GM19328 (cell line): ENCODE results near the gene MAN1B1.
A peak's percentile ranks its signal among the peaks of the same experiment; 100 is the strongest.

Source experiments
- ATAC-seq: cut with Tn5 transposase; IDR thresholded peaks from one replicate; pipeline ENCODE4 v1.9.1; 2021; ENCODE audit warnings: mild to moderate bottlenecking, moderate library complexity; ENCODE audit not compliant: unreplicated experiment

MAN1B1 gene

GRCh38 chr9:137086531-137087408 is at the start of gene MAN1B1:
Gene MAN1B1, plus strand, starts transcription at chr9:137086985. Its CDS starts 15 bp downstream, at chr9:137087000.
- peak; percentile 85 for ATAC-seq

- ATAC-seq, result no peak
These were observed 49.8 kb upstream of the MAN1B1 start for GRCh38 chr9:137037035-137037434.

- ATAC-seq, result no peak
These were observed 49.3 kb upstream of the MAN1B1 start for GRCh38 chr9:137037483-137037882.

- ATAC-seq, result no peak
These were observed 47.9 kb upstream of the MAN1B1 start for GRCh38 chr9:137038916-137039315.

- ATAC-seq, result no peak
These were observed 47.0 kb upstream of the MAN1B1 start for GRCh38 chr9:137039611-137040366.

- ATAC-seq, result no peak
These were observed 46.2 kb upstream of the MAN1B1 start for GRCh38 chr9:137040568-137040967.

- ATAC-seq, result no peak
These were observed 45.7 kb upstream of the MAN1B1 start for GRCh38 chr9:137041124-137041523.

- ATAC-seq, result no peak
These were observed 43.7 kb upstream of the MAN1B1 start for GRCh38 chr9:137042751-137043727.

- ATAC-seq, result no peak
These were observed 42.7 kb upstream of the MAN1B1 start for GRCh38 chr9:137044037-137044436.

GRCh38 chr9:137044502-137045177 is 42.1 kb upstream of the MAN1B1 start:
- ATAC-seq, result no peak

- ATAC-seq, result no peak
These were observed 41.3 kb upstream of the MAN1B1 start for GRCh38 chr9:137045294-137046087.

- no peak for ATAC-seq
These were observed 40.5 kb upstream of the MAN1B1 start, which contains the start of gene NPDC1 for GRCh38 chr9:137046088-137046787. Gene NPDC1, minus strand, starts transcription at chr9:137046177. Its CDS starts 188 bp downstream, at chr9:137045989.

GRCh38 chr9:137048655-137049543 is 37.9 kb upstream of the MAN1B1 start:
- ATAC-seq, result no peak

- no peak for ATAC-seq
These were observed 37.0 kb upstream of the MAN1B1 start for GRCh38 chr9:137049544-137050449.

GRCh38 chr9:137050570-137050969 is 36.2 kb upstream of the MAN1B1 start:
- ATAC-seq, result no peak

- no peak for ATAC-seq
These were observed 35.5 kb upstream of the MAN1B1 start for GRCh38 chr9:137051145-137051724.
